ENCODE measurements around the gene RAMAC. TPM values are rescaled to one million over a fixed set of nuclear protein-coding genes. Genes with fewer than 3 reads are reported as not detected.

The RAMAC gene
- total and polyA plus RNA-seq, 7 experiments from 2014 or later, result 14.2 to 33.4 (median 23.7) TPM

DNA sequence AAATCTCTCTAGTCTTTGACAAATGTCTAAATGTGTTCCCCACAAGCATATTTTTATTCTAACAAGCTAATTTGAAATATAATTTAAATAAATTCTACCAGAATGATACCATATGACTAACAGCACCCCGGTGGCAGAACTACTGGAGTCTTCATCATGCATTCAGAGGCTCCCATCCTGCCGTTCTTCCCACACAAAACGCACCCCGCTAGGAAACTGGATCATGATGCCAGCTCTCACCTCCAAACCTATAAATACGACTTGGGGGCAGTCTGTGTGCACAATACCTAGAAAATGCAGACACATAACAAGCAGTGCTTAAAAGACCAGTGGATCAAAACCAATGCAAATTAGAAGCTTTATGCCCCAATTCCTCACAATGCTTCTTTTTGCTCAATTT is 42.0 kb upstream of the RAMAC start:
- no peaks in the 10 kb centered on the region for H3K36me3 ChIP-seq (ENCODE audit: control insufficient read depth in 2 of 3, insufficient read depth in 3 of 3, low read length in 3 of 3)
- no peak for DNase-seq
- intact Hi-C loops (cut with micrococcal nuclease), result no loop called here
- Mint-ChIP-seq H3K4me1 (peaks cover 0 to 1% (median 0%) of the 10 kb centered on the region in 7 donors), H3K27me3 (peaks cover 2 to 29% (median 13%) of the 10 kb centered on the region in 5 donors), H3K27ac (no peak overlapping the region), H3K4me3 (no peak overlapping the region), H3K9me3 (peaks cover 0 to 2% (median 0%) of the 10 kb centered on the region in 11 donors), H3K36me3 (peaks cover 0 to 9% (median 0%) of the 10 kb centered on the region in 5 donors)
- no peak overlapping the region for H3K4me3 ChIP-seq (ENCODE audit: low read length)
- CTCF ChIA-PET, result no interaction called here
- no peak overlapping the region for H3K27ac ChIP-seq (ENCODE audit: low read depth, low read length)
- H3K4me1 ChIP-seq (ENCODE audit: control insufficient read depth in 2 of 2, insufficient read depth in 2 of 2, low read length in 2 of 2), result no peaks in the 10 kb centered on the region
- H3K9me3 ChIP-seq (ENCODE audit: control insufficient read depth in 2 of 3, low read length in 3 of 3), result no peaks in the 10 kb centered on the region
- POLR2A ChIA-PET, result no interaction called here
- ATAC-seq, result no peak
- no peaks in the 10 kb centered on the region for H3K27me3 ChIP-seq (ENCODE audit: control insufficient read depth in 2 of 2, insufficient read depth in 2 of 2, low read length in 2 of 2)

DNA sequence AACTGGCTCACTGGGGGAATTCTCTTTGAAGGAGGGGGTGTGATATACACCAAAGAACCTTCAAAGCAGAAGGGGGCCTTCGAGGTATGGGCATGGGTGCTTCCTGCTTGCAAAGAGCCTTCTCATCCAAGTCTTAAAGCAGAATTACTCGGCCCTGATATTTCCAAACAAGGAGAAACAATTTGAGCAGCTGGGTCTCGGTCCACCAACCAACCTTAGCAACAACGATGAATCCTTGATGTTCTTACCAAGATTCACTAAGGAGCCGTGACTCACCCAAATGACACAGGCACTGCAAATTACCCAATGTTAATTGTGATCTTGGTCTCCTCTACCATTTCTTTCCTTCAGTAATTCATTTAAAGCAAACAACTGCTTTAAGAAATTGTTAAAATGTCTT is 41.2 kb upstream of the RAMAC start:
- ChIA-PET POLR2A (no interaction called here), CTCF (no interaction called here)
- Mint-ChIP-seq H3K9me3 (peaks cover 0 to 2% (median 0%) of the 10 kb centered on the region in 11 donors), H3K27me3 (peaks cover 0 to 29% (median 13%) of the 10 kb centered on the region in 5 donors), H3K4me3 (no peak overlapping the region), H3K36me3 (peaks cover 0 to 9% (median 0%) of the 10 kb centered on the region in 5 donors), H3K4me1 (peaks cover 0 to 1% (median 0%) of the 10 kb centered on the region in 7 donors), H3K27ac (no peak overlapping the region)
- ATAC-seq, result peak; percentile 44
- H3K27me3 ChIP-seq (ENCODE audit: control insufficient read depth in 2 of 2, insufficient read depth in 2 of 2, low read length in 2 of 2), result no peaks in the 10 kb centered on the region
- H3K4me1 ChIP-seq (ENCODE audit: control insufficient read depth in 2 of 2, insufficient read depth in 2 of 2, low read length in 2 of 2), result no peaks in the 10 kb centered on the region
- H3K4me3 ChIP-seq (ENCODE audit: low read length), result no peak overlapping the region
- no peaks in the 10 kb centered on the region for H3K36me3 ChIP-seq (ENCODE audit: control insufficient read depth in 2 of 3, insufficient read depth in 3 of 3, low read length in 3 of 3)
- DNase-seq, result no peak
- intact Hi-C loops (cut with micrococcal nuclease), result no loop called here
- H3K27ac ChIP-seq (ENCODE audit: low read depth, low read length), result no peak overlapping the region
- no peaks in the 10 kb centered on the region for H3K9me3 ChIP-seq (ENCODE audit: control insufficient read depth in 2 of 3, low read length in 3 of 3)

DNA sequence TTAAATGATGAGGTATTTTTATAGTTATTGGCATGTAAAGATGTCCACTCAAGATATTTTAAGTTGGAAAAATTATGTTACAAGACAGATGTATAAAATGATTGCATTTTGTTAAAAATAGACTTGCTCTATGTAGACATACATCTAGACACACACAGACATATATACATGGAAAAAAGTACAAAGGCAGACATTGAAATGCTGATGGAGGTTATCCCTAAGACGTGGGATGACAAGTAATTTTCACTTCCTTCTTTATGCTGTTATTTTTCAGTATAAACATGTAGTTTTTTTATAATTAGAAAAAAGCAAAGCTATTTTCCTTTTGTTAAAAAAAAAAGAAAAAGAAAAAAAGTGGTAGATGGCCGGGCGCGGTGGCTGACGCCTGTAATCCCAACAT is 40.7 kb upstream of the RAMAC start:
- H3K27me3 ChIP-seq (ENCODE audit: control insufficient read depth in 2 of 2, insufficient read depth in 2 of 2, low read length in 2 of 2), result no peaks in the 10 kb centered on the region
- no peak overlapping the region for H3K27ac ChIP-seq (ENCODE audit: low read depth, low read length)
- H3K4me3 ChIP-seq (ENCODE audit: low read length), result no peak overlapping the region
- H3K4me1 ChIP-seq (ENCODE audit: control insufficient read depth in 2 of 2, insufficient read depth in 2 of 2, low read length in 2 of 2), result no peaks in the 10 kb centered on the region
- peaks cover 0 to 9% (median 0%) of the 10 kb centered on the region in 5 donors for H3K36me3 Mint-ChIP-seq
- no peak overlapping the region for H3K4me3 Mint-ChIP-seq
- CTCF ChIA-PET, result no interaction called here
- H3K9me3 Mint-ChIP-seq, result peaks cover 0 to 2% (median 0%) of the 10 kb centered on the region in 11 donors
- intact Hi-C loops (cut with micrococcal nuclease), result no loop called here
- H3K27me3 Mint-ChIP-seq, result peaks cover 0 to 29% (median 13%) of the 10 kb centered on the region in 5 donors
- no peaks in the 10 kb centered on the region for H3K9me3 ChIP-seq (ENCODE audit: control insufficient read depth in 2 of 3, low read length in 3 of 3)
- POLR2A ChIA-PET, result no interaction called here
- no peak for ATAC-seq
- peaks cover 0 to 1% (median 0%) of the 10 kb centered on the region in 7 donors for H3K4me1 Mint-ChIP-seq
- DNase-seq, result no peak
- no peak overlapping the region for H3K27ac Mint-ChIP-seq
- H3K36me3 ChIP-seq (ENCODE audit: control insufficient read depth in 2 of 3, insufficient read depth in 3 of 3, low read length in 3 of 3), result no peaks in the 10 kb centered on the region

DNA sequence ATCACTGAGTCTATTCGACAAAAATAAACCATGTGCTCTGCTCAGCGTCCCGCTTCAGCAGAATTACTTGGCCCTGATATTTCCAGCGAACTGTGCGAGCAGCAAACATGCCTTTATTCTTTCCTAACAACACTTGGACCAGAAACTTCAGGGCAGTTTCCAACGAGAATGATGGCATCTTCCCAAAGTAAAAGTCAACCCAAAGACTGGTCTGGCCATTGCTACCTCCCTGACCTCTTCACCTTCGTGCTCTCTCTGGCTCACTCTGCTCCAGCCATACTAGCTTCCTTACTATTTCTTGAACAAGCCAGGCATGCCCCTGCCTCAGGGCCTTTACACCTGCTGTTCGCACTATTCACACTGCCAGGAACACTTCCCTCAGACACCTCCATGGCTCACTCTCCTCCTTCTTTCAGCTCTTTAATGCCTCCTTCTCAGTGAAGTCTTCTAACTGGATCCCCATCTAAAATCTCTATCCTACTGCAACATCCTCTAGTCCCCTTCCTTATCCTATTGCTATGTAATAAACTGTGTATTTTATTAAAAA is 39.8 kb upstream of the RAMAC start:
- Histone ChIP-seq H3K4me1 (ENCODE audit: control insufficient read depth in 2 of 2, insufficient read depth in 2 of 2, low read length in 2 of 2) (no peaks in the 10 kb centered on the region), H3K27me3 (ENCODE audit: control insufficient read depth in 2 of 2, insufficient read depth in 2 of 2, low read length in 2 of 2) (peaks cover 0 to 1% of the 10 kb centered on the region in 2 donors), H3K4me3 (ENCODE audit: low read length) (no peak overlapping the region), H3K27ac (ENCODE audit: low read depth, low read length) (no peak overlapping the region), H3K9me3 (ENCODE audit: control insufficient read depth in 2 of 3, low read length in 3 of 3) (no peaks in the 10 kb centered on the region), H3K36me3 (ENCODE audit: control insufficient read depth in 2 of 3, insufficient read depth in 3 of 3, low read length in 3 of 3) (no peaks in the 10 kb centered on the region)
- H3K27ac Mint-ChIP-seq, result no peak overlapping the region
- intact Hi-C loops (cut with micrococcal nuclease), result no loop called here
- ATAC-seq (no peak), DNase-seq (no peak)
- ChIA-PET POLR2A (no interaction called here), CTCF (no interaction called here)
- peaks cover 0 to 2% (median 0%) of the 10 kb centered on the region in 11 donors for H3K9me3 Mint-ChIP-seq
- peaks cover 0 to 9% (median 0%) of the 10 kb centered on the region in 5 donors for H3K36me3 Mint-ChIP-seq
- H3K4me1 Mint-ChIP-seq, result peaks cover 0 to 1% (median 0%) of the 10 kb centered on the region in 7 donors
- no peak overlapping the region for H3K4me3 Mint-ChIP-seq
- H3K27me3 Mint-ChIP-seq, result peaks cover 0 to 27% (median 13%) of the 10 kb centered on the region in 5 donors

DNA sequence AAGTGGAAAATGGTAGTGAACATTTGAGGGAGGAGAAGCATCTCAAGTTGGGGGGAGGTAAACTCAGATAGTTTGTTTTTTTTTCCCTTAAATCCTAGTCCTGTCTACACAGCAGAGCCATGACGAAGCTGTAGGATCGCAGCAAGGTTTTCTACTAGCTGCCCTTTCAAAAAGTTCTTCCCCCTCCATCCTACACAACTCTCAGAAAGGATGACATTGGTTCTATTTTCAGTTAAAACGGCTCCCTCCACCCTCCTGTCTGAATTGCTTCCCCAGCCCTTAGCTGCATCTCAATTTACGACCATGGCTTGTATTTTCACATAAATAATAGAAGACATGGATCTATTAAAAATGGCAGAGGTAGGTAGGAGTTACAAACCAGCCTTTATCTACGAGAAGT is 35.7 kb upstream of the RAMAC start:
- CTCF ChIA-PET, result no interaction called here

DNA sequence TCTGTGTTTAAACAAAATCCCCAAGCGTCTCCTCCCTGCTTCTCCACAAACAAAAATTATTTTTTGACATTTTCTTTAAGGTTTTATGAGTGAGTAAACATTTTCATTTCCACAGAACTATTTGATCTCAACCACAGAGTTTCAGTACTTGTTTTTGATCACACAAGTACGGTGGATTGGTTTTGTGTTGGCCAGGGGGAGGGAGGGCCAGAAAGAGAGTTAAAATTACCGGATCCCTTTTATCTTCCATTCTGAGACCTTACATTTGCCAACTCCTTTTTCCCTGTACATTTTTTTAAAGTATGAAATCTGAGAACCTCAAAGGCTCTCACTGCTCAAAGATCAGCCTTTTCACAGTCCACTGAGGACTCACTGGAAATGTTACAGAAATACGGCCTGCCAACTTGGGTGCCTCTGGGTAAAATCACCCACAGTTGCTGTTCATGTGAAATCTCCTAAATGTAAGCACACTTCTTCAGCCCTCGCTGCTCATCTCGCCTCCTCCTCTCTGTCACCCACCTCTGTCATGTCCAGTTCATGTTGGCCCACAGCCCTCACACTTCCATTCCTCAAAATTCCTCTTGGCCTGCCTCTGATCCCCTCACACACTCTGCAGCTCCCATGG is 35.2 kb upstream of the RAMAC start:
- DNase-seq, result no peak
- H3K9me3 ChIP-seq (ENCODE audit: control insufficient read depth in 2 of 3, low read length in 3 of 3), result no peaks in the 10 kb centered on the region
- H3K4me1 Mint-ChIP-seq, result peaks cover 0 to 6% (median 0%) of the 10 kb centered on the region in 7 donors

More for the DNA sequence above, 35.7 kb upstream of the RAMAC start:
- no peak overlapping the region for H3K4me3 Mint-ChIP-seq
- H3K4me3 ChIP-seq (ENCODE audit: low read length), result no peak overlapping the region
- no peak overlapping the region for H3K27ac Mint-ChIP-seq
- no peaks in the 10 kb centered on the region for H3K9me3 ChIP-seq (ENCODE audit: control insufficient read depth in 2 of 3, low read length in 3 of 3)
- no peak overlapping the region for H3K27ac ChIP-seq (ENCODE audit: low read depth, low read length)
- peaks cover 0 to 4% of the 10 kb centered on the region in 2 donors for H3K4me1 ChIP-seq (ENCODE audit: control insufficient read depth in 2 of 2, insufficient read depth in 2 of 2, low read length in 2 of 2)
- intact Hi-C loops (cut with micrococcal nuclease), result loop anchor here in 1 of 2 donors (2.0 kb wide), 1 partner anchor 37 kb away; the partner anchor contains the start of gene RAMAC
- peaks cover 0 to 30% (median 8%) of the 10 kb centered on the region in 5 donors for H3K27me3 Mint-ChIP-seq
- H3K9me3 Mint-ChIP-seq, result peaks cover 0 to 2% (median 0%) of the 10 kb centered on the region in 11 donors
- POLR2A ChIA-PET, result no interaction called here
- no peaks in the 10 kb centered on the region for H3K36me3 ChIP-seq (ENCODE audit: control insufficient read depth in 2 of 3, insufficient read depth in 3 of 3, low read length in 3 of 3)
- ATAC-seq (no peak), DNase-seq (no peak)
- H3K36me3 Mint-ChIP-seq, result peaks cover 0 to 4% (median 0%) of the 10 kb centered on the region in 5 donors
- peaks cover 0 to 7% of the 10 kb centered on the region in 2 donors for H3K27me3 ChIP-seq (ENCODE audit: control insufficient read depth in 2 of 2, insufficient read depth in 2 of 2, low read length in 2 of 2)
- peaks cover 0 to 6% (median 0%) of the 10 kb centered on the region in 7 donors for H3K4me1 Mint-ChIP-seq

More for the DNA sequence above, 35.2 kb upstream of the RAMAC start:
- intact Hi-C loops (cut with micrococcal nuclease), result loop anchor here in 1 of 2 donors (2.0 kb wide), 1 partner anchor 36 kb away; the partner anchor contains the start of gene RAMAC
- H3K27me3 ChIP-seq (ENCODE audit: control insufficient read depth in 2 of 2, insufficient read depth in 2 of 2, low read length in 2 of 2), result peaks cover 0 to 7% of the 10 kb centered on the region in 2 donors
- no peak overlapping the region for H3K27ac Mint-ChIP-seq
- ATAC-seq, result no peak
- H3K27ac ChIP-seq (ENCODE audit: low read depth, low read length), result no peak overlapping the region
- H3K36me3 ChIP-seq (ENCODE audit: control insufficient read depth in 2 of 3, insufficient read depth in 3 of 3, low read length in 3 of 3), result no peaks in the 10 kb centered on the region
- no peak overlapping the region for H3K4me3 ChIP-seq (ENCODE audit: low read length)
- H3K36me3 Mint-ChIP-seq, result peaks cover 0 to 4% (median 0%) of the 10 kb centered on the region in 5 donors
- H3K27me3 Mint-ChIP-seq, result peaks cover 0 to 28% (median 8%) of the 10 kb centered on the region in 5 donors
- H3K4me1 ChIP-seq (ENCODE audit: control insufficient read depth in 2 of 2, insufficient read depth in 2 of 2, low read length in 2 of 2), result peaks cover 0 to 4% of the 10 kb centered on the region in 2 donors
- no peak overlapping the region for H3K4me3 Mint-ChIP-seq
- H3K9me3 Mint-ChIP-seq, result peaks cover 0 to 2% (median 0%) of the 10 kb centered on the region in 11 donors
- ChIA-PET CTCF (no interaction called here), POLR2A (no interaction called here)
